Transverse colon (tissue), 3 donors: ENCODE results near the gene HOXA4.

ENCODE experiments used
- CTCF ChIP-seq, 5 experiments: fragments of 200-600 bp in 3 of 5; fragments of 450-650 bp in 2 of 5; sonication (generic) in 3 of 5; IDR thresholded peaks; 1 replicate in 2 of 5; 2 replicates in 3 of 5; pipeline ENCODE4 v1.5.1; 2016 to 2017; ENCODE audit warnings: antibody characterized with exemption in 5 of 5, inconsistent platforms in 3 of 5, mild to moderate bottlenecking in 2 of 5, moderate library complexity in 1 of 5
- EP300 ChIP-seq: sonication (generic); formaldehyde crosslinking; IDR thresholded peaks from one replicate; pipeline ENCODE4 v1.6.1; 2017; ENCODE audit warnings: antibody characterized with exemption, low read depth

GRCh38 chr7:27093184-27093895, 37.2 kb downstream of the HOXA4 start:
- TF ChIP-seq EP300 = no peak
- TF ChIP-seq CTCF (IDR thresholded peaks at IDR 0.05) = no peak
